ENCODE results near the gene PTPRN2.

GRCh38 chr7:158486919-158487318, 100.7 kb downstream of the PTPRN2 start:
- TF ChIP-seq CTCF (IDR thresholded peaks at IDR 0.05; ENCODE audit: extremely low read depth in 1 of 2, insufficient read depth in 1 of 2, low read depth in 1 of 2, low read length in 2 of 2) = no peak
- no peak for TF ChIP-seq POLR2AphosphoS5 (IDR thresholded peaks at IDR 0.05; ENCODE audit: insufficient read depth, low read depth, low read length)
- TF ChIP-seq EZH2 (IDR thresholded peaks at IDR 0.05; ENCODE audit: borderline replicate concordance, low read depth, low read length, severe bottlenecking) = no peak
- TF ChIP-seq POLR2A (IDR thresholded peaks at IDR 0.05; ENCODE audit: low read depth, low read length) = no peak
- TF ChIP-seq MAX (IDR thresholded peaks at IDR 0.05; ENCODE audit: insufficient read depth, insufficient read length) = no peak
- no peak for TF ChIP-seq MYC (IDR thresholded peaks at IDR 0.05; ENCODE audit: low read depth, low read length)
- TF ChIP-seq GATA2 (IDR thresholded peaks at IDR 0.05; ENCODE audit: insufficient read depth, insufficient read length, low read depth, low read length) = no peak

All from endothelial cell of umbilical vein (primary cell).